Measurements from ENCODE around the gene MED26.

The MED26 gene

DNA sequence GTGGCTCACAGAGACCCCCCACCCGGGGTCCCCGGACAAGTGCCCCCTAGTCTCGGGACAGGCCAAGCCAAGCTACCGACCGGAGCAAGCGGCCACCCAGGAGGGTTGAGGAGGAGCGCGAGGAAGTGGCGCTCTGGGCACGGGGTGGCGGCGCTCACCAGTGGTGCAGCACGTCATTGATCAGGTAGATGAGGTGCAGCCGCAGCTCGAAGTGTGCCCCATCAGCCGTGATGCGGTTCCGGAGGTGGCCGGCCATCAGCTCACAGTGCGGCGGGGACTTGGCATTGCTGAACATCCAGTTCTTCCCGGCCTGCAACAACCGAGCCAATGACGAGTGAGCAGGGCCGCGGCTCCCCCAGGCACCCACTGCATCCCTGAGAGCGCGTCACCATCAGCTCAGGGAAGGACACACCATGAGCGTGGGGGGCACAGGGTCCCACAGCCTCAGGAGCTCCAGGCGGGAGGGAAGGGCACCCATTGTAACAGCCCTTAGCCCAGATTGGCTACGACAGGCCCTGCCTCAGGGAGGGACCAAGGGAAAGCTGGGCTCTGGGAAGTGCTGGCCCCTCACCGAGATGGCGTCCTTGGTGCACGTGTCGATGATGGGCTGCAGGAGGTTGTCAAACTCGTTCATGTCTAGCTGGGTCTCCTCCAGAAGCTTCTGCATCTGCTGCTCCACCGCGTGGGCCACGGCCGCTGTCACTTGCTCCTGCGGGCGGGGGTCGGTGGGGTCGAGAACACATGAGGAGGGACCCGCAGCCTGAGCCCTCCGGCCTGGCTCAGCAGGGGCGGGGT lies 95.4 kb downstream of the MED26 start:
- no peaks in the 10 kb centered on the region for H3K9me3 ChIP-seq (ENCODE audit: control insufficient read depth, low read length)
- peaks cover 19% of the 10 kb centered on the region for H3K79me2 ChIP-seq
- H3K27ac ChIP-seq: no peak overlapping the region
- no peaks in the 10 kb centered on the region for H3K4me1 ChIP-seq
- no peak overlapping the region for H3K4me3 ChIP-seq (ENCODE audit: low read depth, low read length)
- H3K4me2 ChIP-seq (ENCODE audit: low read length): no peak overlapping the region
- no peaks in the 10 kb centered on the region for H3K27me3 ChIP-seq (ENCODE audit: control insufficient read depth, insufficient read depth, low read length)
- no peak overlapping the region for H2AFZ ChIP-seq
- H3K9ac ChIP-seq: no peak overlapping the region
- TF ChIP-seq CTCF (IDR thresholded peaks at IDR 0.05): no peak
- no peaks in the 10 kb centered on the region for H3K36me3 ChIP-seq (ENCODE audit: control insufficient read depth, insufficient read depth, low read length)

- H3K27ac ChIP-seq: no peak overlapping the region
- no peak overlapping the region for H3K9ac ChIP-seq
- peaks cover 7% of the 10 kb centered on the region for H3K79me2 ChIP-seq
- H3K4me2 ChIP-seq (ENCODE audit: low read length): no peak overlapping the region
- no peak for TF ChIP-seq CTCF (IDR thresholded peaks at IDR 0.05)
- no peaks in the 10 kb centered on the region for H3K9me3 ChIP-seq (ENCODE audit: control insufficient read depth, low read length)
- H3K4me1 ChIP-seq: peaks cover 3% of the 10 kb centered on the region
- no peaks in the 10 kb centered on the region for H3K27me3 ChIP-seq (ENCODE audit: control insufficient read depth, insufficient read depth, low read length)
- no peaks in the 10 kb centered on the region for H3K36me3 ChIP-seq (ENCODE audit: control insufficient read depth, insufficient read depth, low read length)
- H3K4me3 ChIP-seq (ENCODE audit: low read depth, low read length): no peak overlapping the region
- no peak overlapping the region for H2AFZ ChIP-seq
These were observed 96.7 kb downstream of the MED26 start for GRCh38 chr19:16531380-16531669.

GRCh38 chr19:16530540-16531379 lies 97.2 kb downstream of the MED26 start:
- Histone ChIP-seq H3K4me2 (ENCODE audit: low read length) (no peak overlapping the region), H3K9me3 (ENCODE audit: control insufficient read depth, low read length) (no peaks in the 10 kb centered on the region), H3K4me3 (ENCODE audit: low read depth, low read length) (no peak overlapping the region), H3K27ac (no peak overlapping the region), H2AFZ (no peak overlapping the region), H3K27me3 (ENCODE audit: control insufficient read depth, insufficient read depth, low read length) (no peaks in the 10 kb centered on the region), H3K4me1 (peaks cover 3% of the 10 kb centered on the region), H3K79me2 (peaks cover 3% of the 10 kb centered on the region), H3K36me3 (ENCODE audit: control insufficient read depth, insufficient read depth, low read length) (no peaks in the 10 kb centered on the region), H3K9ac (no peak overlapping the region)
- no peak for TF ChIP-seq CTCF (IDR thresholded peaks at IDR 0.05)

GRCh38 chr19:16529466-16530144 lies 98.4 kb downstream of the MED26 start:
- no peaks in the 10 kb centered on the region for H3K36me3 ChIP-seq (ENCODE audit: control insufficient read depth, insufficient read depth, low read length)

More at GRCh38 chr19:16529466-16530144, 98.4 kb downstream of the MED26 start:
- H3K9ac ChIP-seq: no peak overlapping the region
- TF ChIP-seq CTCF (IDR thresholded peaks at IDR 0.05): no peak
- H3K4me3 ChIP-seq (ENCODE audit: low read depth, low read length): no peak overlapping the region
- H3K79me2 ChIP-seq: no peaks in the 10 kb centered on the region
- peaks cover 3% of the 10 kb centered on the region for H3K4me1 ChIP-seq
- no peak overlapping the region for H3K27ac ChIP-seq
- no peaks in the 10 kb centered on the region for H3K9me3 ChIP-seq (ENCODE audit: control insufficient read depth, low read length)
- no peaks in the 10 kb centered on the region for H3K27me3 ChIP-seq (ENCODE audit: control insufficient read depth, insufficient read depth, low read length)
- H2AFZ ChIP-seq: no peak overlapping the region
- no peak overlapping the region for H3K4me2 ChIP-seq (ENCODE audit: low read length)

Data from parathyroid adenoma (tissue), 2 donors.